IPS-11a (cell line): ENCODE data around the gene CLCNKA.
"Not testable (repeated sequence)": the region's sequence is repeated elsewhere in the genome, so short reads cannot be mapped to it uniquely, and the experiment has no call there.

Experiments used
- H3K4me3 ChIP-seq: one replicate; pipeline ENCODE4 v1.5.1; 2013; ENCODE audit warnings: low read depth, low read length, control low read depth

The CLCNKA gene

DNA sequence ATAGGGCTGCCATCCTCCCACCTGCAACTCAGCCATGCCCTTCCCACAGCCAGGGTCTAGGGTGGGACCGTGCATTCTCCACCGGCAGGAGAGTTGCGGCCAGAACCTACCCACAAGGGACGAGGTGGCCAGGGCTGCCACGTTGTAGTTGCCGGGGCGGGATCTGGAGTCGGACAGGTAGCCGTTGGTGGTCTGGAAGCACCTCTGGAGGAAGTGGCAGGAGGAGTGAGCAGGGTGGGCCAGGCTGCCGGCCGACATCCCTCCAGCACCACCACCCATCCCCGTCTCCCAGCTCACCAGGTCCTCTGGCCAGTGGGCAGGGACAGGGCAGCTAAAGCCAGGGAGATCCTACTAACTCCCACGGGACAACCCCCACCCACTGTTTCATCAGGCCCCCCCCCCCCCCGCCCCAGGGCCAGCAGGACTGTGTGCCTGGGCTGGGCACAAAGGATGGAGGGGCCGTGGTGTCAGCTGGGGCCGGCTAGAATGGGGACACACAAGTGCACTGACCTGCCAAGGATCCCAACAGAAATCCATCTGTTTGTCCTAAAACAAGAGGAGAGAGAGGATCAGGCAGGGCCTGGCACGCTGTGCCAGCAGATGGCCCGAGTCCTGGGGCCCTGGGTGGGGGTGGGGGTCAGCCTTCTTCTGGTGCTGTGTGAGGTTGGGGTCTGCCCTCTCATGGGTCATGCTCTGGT, 40.3 kb downstream of the CLCNKA start:
- H3K4me3 ChIP-seq: not testable (repeated sequence)

DNA sequence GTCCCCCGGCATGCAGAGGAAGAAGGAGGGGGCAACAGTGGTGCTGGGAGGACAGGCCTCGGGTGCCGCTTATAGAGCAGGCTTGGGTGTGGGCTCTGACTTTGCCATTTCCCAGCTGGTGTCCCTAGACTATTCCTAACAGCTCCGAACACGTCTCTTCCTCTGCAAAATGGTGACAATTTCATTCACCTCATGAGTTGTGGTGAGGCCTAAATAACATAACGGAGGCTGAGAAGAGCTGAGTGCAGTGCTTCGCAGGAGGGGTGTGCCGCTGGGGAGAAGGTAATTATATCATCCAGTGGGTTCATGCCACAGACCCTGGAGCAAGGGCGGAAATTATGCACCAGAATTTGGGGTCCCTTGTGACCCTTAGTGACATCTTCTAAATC, 40.8 kb downstream of the CLCNKA start:
- H3K4me3 ChIP-seq: not testable (repeated sequence)

DNA sequence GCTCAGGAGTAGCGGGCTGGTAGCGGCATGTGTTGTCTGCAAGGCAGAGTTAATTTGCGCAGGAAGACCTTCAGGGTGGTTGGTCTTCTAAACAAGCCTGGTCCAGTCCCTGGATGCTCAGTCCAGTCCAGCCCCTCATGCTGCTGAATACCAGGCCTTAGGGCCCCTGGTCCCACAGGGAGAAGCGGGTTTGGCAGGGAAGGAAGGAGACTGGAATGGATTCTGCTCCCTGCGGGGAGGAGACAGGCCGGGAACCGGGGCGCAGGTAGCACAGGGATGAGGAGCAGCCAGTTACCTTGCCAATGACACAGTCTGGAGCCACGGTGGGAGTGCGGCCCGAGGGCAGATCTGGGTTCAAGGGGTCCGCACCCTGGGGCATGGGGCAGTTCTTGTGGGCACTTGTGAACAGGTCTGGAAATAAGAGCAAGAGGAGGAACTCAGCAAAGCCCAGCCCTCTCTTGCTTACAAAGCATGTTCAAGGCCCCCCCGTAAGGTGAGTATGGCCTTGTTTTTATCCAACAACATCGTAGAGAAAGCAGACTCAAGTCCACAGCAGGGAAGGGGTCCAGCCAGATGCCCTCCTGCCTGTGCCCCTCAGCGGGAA, 41.5 kb downstream of the CLCNKA start:
- H3K4me3 ChIP-seq: no peak overlapping the region

DNA sequence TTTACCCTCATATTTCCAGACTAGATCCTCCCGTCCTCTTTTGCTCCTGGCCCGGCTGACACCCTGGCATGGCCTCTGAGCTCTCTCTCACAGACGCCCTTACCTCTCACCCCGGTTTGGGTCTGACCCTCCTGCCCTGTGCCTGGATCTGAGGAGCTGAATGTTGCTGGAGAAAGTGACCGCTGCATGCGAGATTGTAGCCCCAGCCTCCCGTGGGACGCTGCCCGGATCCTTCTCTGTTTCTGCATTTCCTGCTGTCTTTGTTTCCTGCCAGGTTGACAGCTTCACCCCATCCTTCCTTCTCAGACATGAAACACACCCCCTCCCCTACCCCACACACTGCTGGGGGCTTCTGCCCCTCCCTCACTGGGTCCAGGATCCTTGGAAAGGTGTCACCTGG, 42.1 kb downstream of the CLCNKA start:
- no peak overlapping the region for H3K4me3 ChIP-seq

DNA sequence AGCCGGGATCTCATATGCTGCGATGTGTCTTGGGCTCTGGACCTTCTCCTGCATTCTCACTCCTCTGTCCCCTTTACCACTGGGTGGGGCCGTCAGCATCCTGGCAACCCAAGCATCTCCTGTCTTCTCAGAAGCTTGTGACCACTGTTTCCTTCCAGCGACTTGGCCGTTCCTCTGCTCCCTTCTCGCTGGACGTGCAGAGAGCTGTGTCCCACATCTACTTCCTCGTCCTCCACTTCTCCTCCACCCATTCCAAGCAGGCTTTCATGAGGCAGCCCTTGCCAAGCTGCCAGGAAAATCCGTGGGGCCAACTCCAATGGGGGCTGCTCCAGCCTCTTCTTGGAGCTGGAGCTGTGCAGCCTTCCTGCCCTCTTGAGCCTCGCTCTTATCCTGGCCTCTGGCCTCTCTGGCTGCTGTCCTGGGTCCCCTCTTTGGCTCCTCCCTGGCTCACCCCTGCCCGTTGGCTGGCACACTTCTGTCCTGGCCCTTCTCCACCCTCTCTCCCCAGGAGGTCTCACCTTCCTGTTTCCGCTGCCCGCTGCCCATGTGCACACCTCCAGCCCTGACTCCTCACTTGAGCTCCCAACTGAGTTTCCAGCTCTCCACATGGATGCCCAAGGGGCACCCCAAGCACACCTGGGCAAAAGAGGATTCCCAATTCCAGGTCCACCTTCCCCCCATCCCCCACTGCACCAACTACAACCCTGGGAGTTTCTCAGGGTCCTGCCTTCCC, 42.9 kb downstream of the CLCNKA start:
- H3K4me3 ChIP-seq: no peak overlapping the region

DNA sequence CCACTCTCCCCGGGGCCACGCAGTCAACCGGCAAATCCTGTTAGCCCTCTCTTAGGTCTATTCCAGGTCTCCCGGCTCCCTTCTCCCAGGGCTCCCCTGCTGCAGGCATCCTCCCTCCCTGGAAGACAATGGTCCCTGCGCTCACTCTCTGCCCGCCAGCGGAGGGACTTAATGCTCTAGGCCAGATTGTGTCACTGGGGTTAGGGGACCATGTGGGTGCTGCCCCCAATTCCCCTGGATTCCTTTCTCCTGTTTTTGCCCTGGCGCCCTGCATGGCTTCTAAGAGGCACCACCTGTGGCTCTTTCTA, 43.4 kb downstream of the CLCNKA start:
- H3K4me3 ChIP-seq: no peak overlapping the region

DNA sequence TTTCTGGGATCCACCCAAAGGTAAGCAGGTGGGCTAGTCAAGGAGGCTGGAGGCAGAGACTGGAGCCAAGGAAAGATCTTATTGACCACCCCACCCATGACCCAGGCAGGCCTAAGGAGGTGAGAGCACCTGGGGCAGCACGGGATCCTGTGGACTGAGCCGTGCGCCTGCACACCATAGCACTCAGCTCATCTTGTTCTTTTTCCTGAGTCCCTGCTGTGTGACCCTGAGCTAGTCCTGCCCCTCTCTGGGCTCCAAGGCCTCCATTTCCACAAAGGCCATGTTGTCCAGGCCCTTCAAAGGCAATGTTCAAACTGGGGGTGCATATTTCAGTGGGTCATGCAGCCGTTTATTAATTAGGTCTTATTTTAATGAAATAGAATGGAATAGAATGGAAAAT, 44.4 kb downstream of the CLCNKA start:
- no peak overlapping the region for H3K4me3 ChIP-seq

DNA sequence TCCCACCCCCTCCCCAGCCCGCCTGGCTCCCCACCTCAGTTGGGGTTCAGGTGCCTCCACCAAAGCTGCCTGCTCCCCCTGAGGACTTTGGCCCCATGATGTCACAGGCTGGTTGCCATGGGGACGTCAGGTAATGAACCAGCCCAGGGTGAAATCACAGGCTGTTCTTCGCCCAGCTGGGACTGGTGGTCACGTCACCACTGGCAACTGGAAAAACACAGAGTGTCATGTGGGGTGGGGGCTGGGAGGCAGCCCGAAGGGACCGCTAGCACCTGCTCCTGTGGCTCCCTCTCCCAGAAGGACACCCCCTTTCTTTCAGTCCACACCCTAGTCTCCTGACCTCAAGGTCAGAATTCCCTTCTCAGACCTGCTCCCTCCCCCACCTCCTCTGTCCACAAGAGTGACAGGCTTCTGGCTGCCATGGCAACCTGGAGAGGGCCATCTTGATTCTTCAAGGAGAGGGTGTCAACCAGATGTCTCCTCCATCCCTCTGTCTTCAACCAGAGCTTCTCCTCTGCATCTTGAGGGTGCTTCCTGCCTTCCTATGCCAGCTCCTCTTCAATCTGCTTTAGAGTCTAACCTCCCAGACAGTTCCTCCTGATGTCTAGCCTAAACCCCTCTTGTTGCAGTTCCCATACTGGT, 45.4 kb downstream of the CLCNKA start:
- no peak overlapping the region for H3K4me3 ChIP-seq

DNA sequence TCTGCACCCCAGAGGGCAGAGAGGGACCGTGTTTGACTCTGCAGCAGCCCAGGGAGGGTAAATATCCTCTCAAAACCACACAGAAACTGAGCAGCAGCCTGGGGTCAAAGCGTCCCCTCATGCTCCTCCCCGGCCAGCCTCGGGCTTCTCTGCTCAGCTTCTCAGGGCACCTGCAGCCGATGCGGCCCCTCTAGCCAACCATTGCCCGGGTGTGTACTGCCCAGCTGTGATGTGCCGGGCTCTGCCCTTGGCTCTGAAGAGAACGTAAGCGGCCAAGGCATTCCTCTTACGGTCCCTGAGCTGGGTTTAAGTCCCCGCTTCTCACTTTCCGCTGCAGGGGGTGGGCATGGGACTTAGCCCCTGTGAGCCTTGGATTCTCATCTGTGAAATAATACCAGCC, 46.1 kb downstream of the CLCNKA start:
- no peak overlapping the region for H3K4me3 ChIP-seq

DNA sequence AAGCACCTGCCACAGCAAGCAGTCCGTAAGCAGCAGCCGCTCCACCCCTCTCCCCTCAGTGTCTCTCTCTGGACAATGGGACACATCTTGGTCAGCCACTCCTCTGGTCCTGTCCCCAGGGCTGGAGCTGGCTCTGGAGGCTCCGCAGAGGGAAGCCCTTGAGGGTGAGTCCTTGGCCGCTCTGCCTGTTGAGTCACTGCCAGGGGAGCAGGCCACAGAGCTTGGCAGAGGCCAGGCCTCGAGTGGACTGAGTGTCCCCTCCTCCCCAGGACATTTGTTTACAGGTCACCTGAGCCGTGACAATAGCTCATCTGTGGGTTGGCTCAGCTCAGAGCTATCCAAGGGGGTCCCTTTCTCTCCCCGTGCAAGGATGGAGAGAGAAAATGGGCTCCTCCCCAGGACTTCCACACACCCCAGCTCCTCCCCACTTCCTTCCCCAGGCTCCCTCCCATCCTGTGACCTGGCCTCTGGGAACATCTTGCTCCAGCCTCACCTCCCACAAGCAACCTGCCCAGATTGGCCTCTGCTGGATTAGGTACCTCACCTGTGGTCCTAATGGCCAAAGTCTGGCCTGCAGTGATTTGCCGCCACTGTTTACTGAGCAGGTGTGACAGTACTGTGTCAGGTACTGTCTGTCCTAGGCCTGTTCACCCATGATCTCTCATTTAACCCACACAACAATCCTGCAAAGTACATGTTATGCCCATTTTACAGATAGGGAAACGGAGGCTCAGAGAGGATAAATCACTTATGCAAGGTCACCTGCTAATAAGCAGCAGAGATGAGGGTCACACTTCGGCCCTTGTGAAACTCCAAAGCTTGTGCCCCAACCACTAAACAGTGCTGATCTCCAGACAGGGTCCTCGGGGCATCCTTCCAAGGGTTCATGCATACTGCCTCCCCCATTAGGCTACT, 46.8 kb downstream of the CLCNKA start:
- no peak overlapping the region for H3K4me3 ChIP-seq

DNA sequence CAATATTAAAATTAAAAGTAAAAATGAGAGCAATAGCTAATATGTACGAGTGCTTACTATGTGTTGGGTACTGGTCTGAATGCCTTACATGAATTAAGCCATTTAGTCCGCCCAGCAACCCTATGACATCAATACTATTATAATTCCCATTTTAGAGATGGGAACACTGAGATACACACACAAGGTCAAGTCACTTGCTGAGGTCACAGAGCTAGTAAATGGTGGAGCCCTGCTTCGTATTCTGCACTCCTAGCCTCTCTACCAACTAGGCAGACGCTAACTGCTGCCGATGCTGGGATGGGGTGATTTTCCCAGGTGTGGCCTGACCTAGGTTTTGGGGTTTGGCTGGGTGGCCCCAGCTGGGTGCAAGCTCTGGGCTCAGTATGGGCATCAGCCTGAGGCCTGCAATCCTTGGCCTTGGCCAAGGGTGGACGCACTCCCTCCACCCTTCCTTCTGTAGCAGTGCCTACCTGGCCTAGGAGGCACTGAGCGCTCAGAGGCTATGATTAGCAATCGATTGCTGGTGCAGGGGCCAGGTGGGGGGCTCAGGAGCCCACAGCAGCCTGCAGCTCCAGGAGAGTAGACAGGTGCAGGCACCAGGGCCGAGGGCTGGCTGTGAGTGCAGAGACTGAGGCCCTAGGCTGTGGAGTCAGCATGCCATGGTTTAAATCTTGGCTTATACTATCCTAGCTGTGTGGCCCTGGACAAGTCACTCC, 49.0 kb downstream of the CLCNKA start:
- H3K4me3 ChIP-seq: no peak overlapping the region

DNA sequence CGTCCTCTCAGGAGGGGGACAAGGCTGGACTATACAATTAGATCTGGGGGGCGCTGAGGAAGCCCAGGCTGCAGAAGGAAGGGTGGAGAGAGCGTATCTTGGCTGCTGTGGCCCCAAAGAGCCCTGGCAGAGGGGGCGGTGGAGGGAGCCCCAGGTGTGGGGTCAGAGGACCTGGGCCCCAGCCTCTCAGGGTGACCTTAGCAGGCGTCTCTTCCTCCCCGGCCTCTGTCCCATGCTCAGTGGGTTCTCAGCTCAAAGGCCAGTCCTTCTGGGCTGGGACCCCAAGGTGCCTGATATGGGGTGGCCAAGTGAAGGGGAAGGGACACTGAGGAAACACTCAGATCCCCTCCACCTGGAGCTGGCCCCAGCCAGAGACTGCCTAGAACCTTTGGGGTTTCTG, 49.8 kb downstream of the CLCNKA start:
- H3K4me3 ChIP-seq: no peak overlapping the region

DNA sequence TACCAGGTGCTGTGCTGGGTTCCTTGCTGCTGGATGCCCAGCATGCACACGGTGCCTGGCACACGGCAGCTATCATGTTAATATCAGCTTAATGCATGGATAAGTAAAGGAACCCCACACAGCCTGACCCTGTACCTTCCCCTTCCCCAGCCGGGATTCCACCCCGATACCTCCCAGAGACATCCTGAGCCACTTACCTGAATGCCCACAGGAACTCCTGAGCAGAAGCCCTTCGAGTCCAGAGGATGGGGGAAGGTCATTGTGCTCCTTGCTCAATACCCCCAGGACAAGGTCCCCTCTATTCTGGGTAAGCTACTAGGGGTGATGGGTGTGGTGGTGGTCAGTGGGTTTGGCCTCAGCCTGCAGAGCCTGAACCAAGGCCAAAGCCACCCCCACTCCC, 50.3 kb downstream of the CLCNKA start:
- H3K4me3 ChIP-seq: no peak overlapping the region

DNA sequence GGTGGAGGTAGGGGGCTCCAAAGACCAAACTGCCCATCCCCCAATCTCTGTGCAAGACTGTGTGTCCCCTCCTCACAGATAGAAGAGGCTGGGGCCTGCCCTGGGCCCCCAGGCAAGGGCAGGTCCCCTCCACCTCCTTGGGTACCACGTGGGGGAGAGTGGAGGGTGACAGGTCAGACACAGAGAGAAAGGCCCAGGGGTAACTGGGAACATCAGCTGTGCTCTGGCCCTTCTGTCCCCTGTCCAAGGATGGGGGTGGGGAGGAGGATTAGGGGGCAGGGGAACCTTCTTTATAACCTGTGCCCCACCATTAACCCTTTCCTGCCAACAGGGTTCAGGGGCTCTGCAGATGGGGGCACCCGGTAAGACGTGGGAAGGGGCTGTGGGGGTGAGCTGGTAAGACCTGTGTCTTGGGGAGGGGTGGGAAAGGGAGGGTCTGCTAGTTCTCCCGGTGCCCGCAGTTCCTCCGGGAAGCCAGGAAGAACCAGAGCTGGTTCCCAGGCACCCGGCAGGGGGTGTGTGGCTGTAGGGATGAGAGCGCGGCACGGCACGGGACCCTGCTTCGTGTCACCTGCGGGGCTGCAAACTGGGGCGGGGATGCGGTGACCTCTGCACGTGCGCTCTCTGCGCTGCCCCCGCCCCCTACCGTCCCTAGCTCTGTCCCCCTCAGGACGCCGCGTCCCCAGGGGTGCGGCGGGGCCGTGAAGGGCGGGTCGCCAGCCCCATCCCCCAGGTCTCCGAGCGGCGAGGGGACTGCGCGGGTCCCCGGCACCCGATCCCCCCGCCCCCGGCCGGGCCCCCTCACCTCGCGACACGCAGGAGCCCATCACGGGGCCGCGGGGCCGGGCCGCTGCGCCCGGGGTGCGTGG, 51.0 kb downstream of the CLCNKA start:
- H3K4me3 ChIP-seq: peak overlapping the region; percentile 30

DNA sequence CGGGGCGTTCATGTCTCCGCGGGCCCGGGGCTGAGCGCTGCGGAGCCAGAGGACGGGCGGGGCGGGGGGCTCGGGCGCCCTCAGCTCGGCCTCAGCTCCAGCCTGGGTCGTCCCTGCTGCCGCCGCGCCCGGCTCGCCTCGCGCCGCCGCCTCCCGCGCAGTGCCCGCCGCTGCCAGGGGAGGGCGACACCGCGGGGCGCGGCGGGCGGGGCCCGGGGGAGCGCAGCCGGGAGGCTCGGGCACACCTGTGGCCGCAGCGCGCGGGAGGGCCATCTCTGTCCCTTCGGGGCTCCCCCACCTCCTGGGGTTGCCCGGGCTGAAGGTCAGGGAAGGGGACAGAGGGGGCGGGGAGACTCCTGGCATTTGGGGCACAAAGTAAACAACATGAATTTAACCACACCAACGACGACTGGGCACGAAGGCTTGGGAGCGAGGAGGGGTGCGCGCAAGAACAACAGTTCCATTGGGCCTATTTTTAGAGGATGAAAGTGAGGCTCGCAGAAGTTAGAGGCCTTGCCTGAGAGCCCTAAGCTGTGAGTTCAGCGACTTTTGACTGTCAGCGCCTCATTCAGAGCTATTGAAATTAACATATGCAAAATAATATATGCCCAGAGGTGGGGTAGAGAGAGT, 51.8 kb downstream of the CLCNKA start, which contains the start of gene FAM131C:
Gene FAM131C (minus strand): TSS at position 162 of the 630 bp plus-strand sequence. CDS start 209 bp downstream, outside the sequence.
- peak within 1 kb of the TSS; percentile 30 for H3K4me3 ChIP-seq

DNA sequence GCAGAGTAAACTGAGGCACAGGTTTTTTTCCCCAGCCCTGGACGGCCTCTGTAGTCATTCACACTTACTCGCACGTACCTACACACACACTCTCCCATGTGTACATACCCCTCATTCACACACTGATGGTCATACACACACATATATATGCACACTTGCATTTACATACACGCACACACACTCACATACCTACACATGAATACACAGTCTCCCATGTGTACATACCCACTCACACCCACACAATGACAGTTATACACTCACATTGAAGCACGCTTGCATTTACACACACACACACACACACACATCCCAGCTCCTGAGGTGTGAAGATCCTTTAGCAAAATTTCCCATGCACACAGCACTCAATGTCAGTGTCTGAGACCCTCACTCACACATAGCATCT, 52.4 kb downstream of the CLCNKA start:
- H3K4me3 ChIP-seq: no peak overlapping the region

DNA sequence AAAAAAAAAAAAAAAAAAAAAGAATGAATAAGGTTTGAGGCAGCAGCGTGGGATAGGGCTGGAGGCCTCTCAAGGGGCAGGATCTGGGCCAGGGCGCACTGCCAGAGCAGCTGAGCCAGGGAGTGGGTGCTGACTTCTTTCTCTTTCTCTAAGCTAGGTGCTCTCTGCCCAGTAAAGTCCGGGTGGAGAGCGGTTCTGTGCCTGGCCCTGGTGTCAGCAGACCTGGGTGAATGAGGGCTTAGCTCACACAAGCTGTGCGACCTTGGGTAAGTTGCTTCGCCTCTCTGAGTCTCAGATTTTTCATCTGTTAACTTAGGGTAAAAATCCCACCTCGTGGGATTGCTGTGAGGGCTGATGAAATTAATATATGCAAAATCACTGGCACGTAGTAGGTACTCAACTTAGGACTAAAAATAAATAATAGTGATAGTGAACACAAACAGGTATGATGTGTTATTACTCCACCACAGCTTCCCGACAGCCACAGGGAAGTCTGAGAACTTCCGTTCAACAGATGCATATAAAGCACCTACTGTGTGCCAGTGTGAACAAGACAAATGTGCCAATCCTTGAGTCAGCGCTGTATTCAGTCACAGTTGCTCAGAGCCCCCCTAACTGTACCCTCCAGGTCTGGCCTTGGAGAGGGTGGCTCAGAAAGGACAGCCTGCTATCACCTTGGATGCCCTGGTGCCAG, 53.6 kb downstream of the CLCNKA start:
- H3K4me3 ChIP-seq: no peak overlapping the region
